Fibroblast of lung (primary cell): ENCODE measurements around the gene JAK1. TPM values are rescaled to one million over a fixed set of nuclear protein-coding genes. Genes with fewer than 3 reads are reported as not detected.

Experiments used
- DNase-seq, 2 donors: peaks; one replicate each; pipeline versions ENCODE4 v3.0.0 to v3.0.0-alpha.2; 2010; ENCODE audit warnings: low read depth in 2 of 2
- H2AFZ ChIP-seq: 2 replicates; pipeline ENCODE4 v1.5.1; 2012; ENCODE audit warnings: low read length, control low read depth, inconsistent platforms
- H3K27ac ChIP-seq: 2 replicates; pipeline ENCODE4 v1.5.1; 2011; ENCODE audit warnings: low read length, control low read depth; ENCODE audit not compliant: insufficient read depth
- H3K27me3 ChIP-seq: 2 replicates; pipeline ENCODE4 v1.5.1; 2011; ENCODE audit warnings: mild to moderate bottlenecking, low read length; ENCODE audit not compliant: control insufficient read depth, insufficient read depth
- H3K36me3 ChIP-seq: 2 replicates; pipeline ENCODE4 v1.5.1; 2011; ENCODE audit warnings: low read length; ENCODE audit not compliant: control insufficient read depth, insufficient read depth
- H3K4me1 ChIP-seq: 2 replicates; pipeline ENCODE4 v1.5.1; 2011; ENCODE audit warnings: low read length; ENCODE audit not compliant: control insufficient read depth, insufficient read depth; ENCODE audit errors: extremely low read depth
- H3K4me2 ChIP-seq: 2 replicates; pipeline ENCODE4 v1.5.1; 2011; ENCODE audit warnings: low read length, control low read depth; ENCODE audit not compliant: insufficient read depth; ENCODE audit errors: extremely low read depth
- H3K4me3 ChIP-seq, 4 experiments: fragments of 200-600 bp in 1 of 4; sonication (generic) in 1 of 4; replicated peaks in 1 of 4; 2 replicates each; pipeline ENCODE4 v1.5.1; 2011 to 2016; ENCODE audit warnings: low read length in 4 of 4, low read depth in 3 of 4, mild to moderate bottlenecking in 3 of 4, control low read depth in 2 of 4, inconsistent platforms in 1 of 4, mixed read lengths in 1 of 4; ENCODE audit not compliant: insufficient read depth in 1 of 4; ENCODE audit errors: control extremely low read depth in 1 of 4
- H3K79me2 ChIP-seq: 2 replicates; pipeline ENCODE4 v1.5.1; 2012; ENCODE audit warnings: mild to moderate bottlenecking, low read length, inconsistent platforms; ENCODE audit not compliant: control insufficient read depth, insufficient read depth
- H3K9ac ChIP-seq: 2 replicates; pipeline ENCODE4 v1.5.1; 2011; ENCODE audit warnings: mild to moderate bottlenecking, low read length, control low read depth; ENCODE audit not compliant: insufficient read depth
- H3K9me3 ChIP-seq: 2 replicates; pipeline ENCODE4 v1.5.1; 2012; ENCODE audit warnings: low read depth, low read length; ENCODE audit not compliant: control insufficient read depth, insufficient read depth
- H4K20me1 ChIP-seq: 2 replicates; pipeline ENCODE4 v1.5.1; 2011; ENCODE audit warnings: low read length; ENCODE audit not compliant: control insufficient read depth, insufficient read depth; ENCODE audit errors: extremely low read depth
- CTCF ChIP-seq, 2 donors: IDR thresholded peaks in 1 of 2; conservative IDR thresholded peaks in 1 of 2; 1 replicate in 1 of 2; 2 replicates in 1 of 2; pipeline ENCODE4 v1.5.1; 2011 to 2012; ENCODE audit warnings: low read length in 2 of 2, control low read depth in 1 of 2, inconsistent platforms in 1 of 2, low read depth in 1 of 2, mild to moderate bottlenecking in 1 of 2
- EZH2 ChIP-seq: IDR thresholded peaks from 2 replicates; pipeline ENCODE4 v1.5.1; 2012; ENCODE audit warnings: low read length, control low read depth, mild to moderate bottlenecking; ENCODE audit errors: missing control alignments
- polyA plus RNA-seq, 2 donors: library from polyadenylated mRNA; depleted of rRNA in 1 of 2; stranded (reverse) in 1 of 2; unstranded in 1 of 2; fragments of >200 nt; gene quantifications; 2 replicates each; pipeline ENCODE4 v1.2.1, GENCODE V29; 2011 to 2012; ENCODE audit warnings: missing spikeins in 1 of 2
- total RNA-seq: library from RNA; depleted of rRNA; stranded (reverse); fragments of >200 nt; gene quantifications from 2 replicates; pipeline ENCODE4 v1.2.1, GENCODE V29; 2014

Gene JAK1
- total and polyA plus RNA-seq, 2 donors (not counting 1 experiment from before 2014, with no cell fraction given), result 144 to 152 TPM

GRCh38 chr1:64901663-64902062, 64.7 kb downstream of the JAK1 start:
- Histone ChIP-seq H3K4me3 (no peak overlapping the region), H3K9ac (no peak overlapping the region), H3K9me3 (no peaks in the 10 kb centered on the region), H3K27me3 (no peaks in the 10 kb centered on the region), H3K36me3 (no peaks in the 10 kb centered on the region), H3K4me1 (peaks cover 13% of the 10 kb centered on the region), H3K27ac (no peak overlapping the region), H3K4me2 (no peak overlapping the region), H4K20me1 (peaks cover 2% of the 10 kb centered on the region), H2AFZ (no peak overlapping the region), H3K79me2 (peaks cover 33% of the 10 kb centered on the region)
- no peak for TF ChIP-seq EZH2
- no peak for TF ChIP-seq CTCF (conservative IDR thresholded peaks at IDR 0.05 in 1 of 2, IDR thresholded peaks at IDR 0.05 in 1 of 2; ENCODE audit: low read depth in 1 of 2, low read length in 2 of 2)
- DNase-seq, result no peak

GRCh38 chr1:64900916-64901315, 65.4 kb downstream of the JAK1 start:
- Histone ChIP-seq H3K27ac (no peak overlapping the region), H3K4me2 (no peak overlapping the region), H3K79me2 (peaks cover 38% of the 10 kb centered on the region), H3K4me1 (peaks cover 13% of the 10 kb centered on the region), H3K36me3 (no peaks in the 10 kb centered on the region), H3K4me3 (no peak overlapping the region), H2AFZ (no peak overlapping the region), H3K9me3 (no peaks in the 10 kb centered on the region), H3K9ac (no peak overlapping the region), H3K27me3 (no peaks in the 10 kb centered on the region), H4K20me1 (peaks cover 2% of the 10 kb centered on the region)
- TF ChIP-seq EZH2, result no peak
- TF ChIP-seq CTCF (conservative IDR thresholded peaks at IDR 0.05 in 1 of 2, IDR thresholded peaks at IDR 0.05 in 1 of 2; ENCODE audit: low read depth in 1 of 2, low read length in 2 of 2), result no peak
- no peak for DNase-seq

- no peak for TF ChIP-seq EZH2
- no peak for TF ChIP-seq CTCF (conservative IDR thresholded peaks at IDR 0.05 in 1 of 2, IDR thresholded peaks at IDR 0.05 in 1 of 2; ENCODE audit: low read depth in 1 of 2, low read length in 2 of 2)
- H3K27me3 ChIP-seq, result no peaks in the 10 kb centered on the region
- no peak overlapping the region for H2AFZ ChIP-seq
- H4K20me1 ChIP-seq, result peaks cover 4% of the 10 kb centered on the region
- H3K4me3 ChIP-seq, result no peak overlapping the region
- H3K27ac ChIP-seq, result peak overlapping the region; percentile 66
- peak overlapping the region; percentile 61 for H3K4me2 ChIP-seq
- no peaks in the 10 kb centered on the region for H3K9me3 ChIP-seq
- H3K4me1 ChIP-seq, result peaks cover 13% of the 10 kb centered on the region
- peak; percentile 92 to 98 for DNase-seq
- peaks cover 40% of the 10 kb centered on the region for H3K79me2 ChIP-seq
- no peaks in the 10 kb centered on the region for H3K36me3 ChIP-seq
- no peak overlapping the region for H3K9ac ChIP-seq
Observed at GRCh38 chr1:64898107-64898861, 68.1 kb downstream of the JAK1 start.
